ENCODE data around the gene PATJ.

DNA sequence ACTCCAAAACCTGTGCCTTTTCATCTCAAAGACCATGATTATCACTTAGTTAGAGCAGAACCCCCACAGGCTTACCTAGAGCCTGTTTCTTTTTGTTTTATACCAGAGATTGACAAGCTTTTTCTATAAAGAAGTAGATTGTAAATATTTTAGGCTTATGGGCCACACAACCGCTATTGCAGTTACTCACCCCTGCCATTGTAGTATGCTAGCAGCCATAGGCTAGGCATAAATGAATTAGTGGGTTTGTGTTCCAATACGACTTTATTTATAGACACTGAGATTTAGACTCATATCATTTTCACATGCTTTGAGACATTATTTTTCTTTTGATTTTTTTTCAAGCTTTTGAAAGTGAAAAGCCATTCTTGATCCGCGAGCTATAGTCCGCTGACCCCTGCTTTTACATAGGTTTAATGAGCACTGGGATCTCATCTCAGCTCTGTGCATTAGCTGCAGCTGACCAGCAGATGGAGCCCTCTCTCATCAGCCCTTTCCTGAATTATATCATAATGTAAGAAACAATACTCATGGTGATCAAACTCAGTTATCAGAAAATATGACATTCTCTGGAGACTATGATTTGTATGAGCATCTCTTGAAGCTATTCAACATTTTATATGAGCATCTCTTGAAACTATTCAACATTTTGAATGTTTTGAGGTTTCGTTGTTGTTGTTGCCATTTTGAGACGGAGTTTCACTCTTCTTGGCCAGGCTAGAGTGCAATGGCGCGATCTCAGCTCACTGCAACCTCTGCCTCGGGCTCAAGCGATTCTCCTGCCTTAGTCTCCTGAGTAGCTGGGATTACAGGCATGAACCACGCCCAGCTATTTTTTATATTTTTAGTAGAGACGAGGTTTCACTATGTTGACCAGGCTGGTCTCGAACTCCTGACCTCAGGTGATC is 340.4 kb downstream of the PATJ start:
- TF ChIP-seq EZH2 (IDR thresholded peaks at IDR 0.05; ENCODE audit: borderline replicate concordance, low read depth, low read length, severe bottlenecking) (no peak), CTCF (IDR thresholded peaks at IDR 0.05; ENCODE audit: extremely low read depth in 1 of 2, insufficient read depth in 1 of 2, low read depth in 1 of 2, low read length in 2 of 2) (peak; percentile 83 to 89), POLR2AphosphoS5 (IDR thresholded peaks at IDR 0.05; ENCODE audit: insufficient read depth, low read depth, low read length) (no peak), JUN (IDR thresholded peaks at IDR 0.05; ENCODE audit: borderline replicate concordance, insufficient read depth, insufficient read length, low read depth) (no peak), MAX (IDR thresholded peaks at IDR 0.05; ENCODE audit: insufficient read depth, insufficient read length) (no peak), POLR2A (IDR thresholded peaks at IDR 0.05; ENCODE audit: low read depth, low read length) (no peak), GATA2 (IDR thresholded peaks at IDR 0.05; ENCODE audit: insufficient read depth, insufficient read length, low read depth, low read length) (no peak), FOS (IDR thresholded peaks at IDR 0.05; ENCODE audit: borderline replicate concordance, insufficient read depth, low read length) (no peak)

All from endothelial cell of umbilical vein (primary cell).